H1 (cell line): ENCODE data around the gene AQP2. TPM values are rescaled to one million over a fixed set of nuclear protein-coding genes. Genes with fewer than 3 reads are reported as not detected.

ENCODE experiments used
- CTCF ChIA-PET: fragments of 300-600 bp; sonication (Branson Sonifier 250); formaldehyde crosslinking; loops from one replicate; lab custom pipeline; 2021; ENCODE audit not compliant: partially characterized antibody; lab: Charles Lee
- POLR2A ChIA-PET: fragments of 300-600 bp; sonication (Branson Sonifier 250); formaldehyde crosslinking; loops from one replicate; lab custom pipeline; 2021; ENCODE audit warnings: inconsistent platforms; ENCODE audit not compliant: partially characterized antibody; lab: Charles Lee
- DNase-seq, 2 experiments: peaks; one replicate each; pipeline versions ENCODE4 v3.0.0 to v3.0.0-alpha.2; 2010 to 2022; ENCODE audit warnings: low spot score in 2 of 2, low read depth in 1 of 2, mixed read lengths in 1 of 2
- FAIRE-seq: peaks from 2 replicates; lab custom pipeline; 2011; peaks lifted over from hg19 to GRCh38; lab: Jason Lieb, UNC
- H2AFZ ChIP-seq: 2 replicates; pipeline ENCODE4 v1.8.1; 2012; ENCODE audit warnings: low read length, inconsistent platforms
- H2AK5ac ChIP-seq: 2 replicates; pipeline ENCODE4 v1.6.1; 2013; ENCODE audit warnings: low read depth, low read length
- H2BK120ac ChIP-seq: replicated peaks from 2 replicates; pipeline ENCODE3; 2013; ENCODE audit warnings: low read depth, low read length, inconsistent platforms
- H2BK12ac ChIP-seq: 2 replicates; pipeline ENCODE4 v1.6.1; 2013; ENCODE audit warnings: low read depth, low read length
- H2BK15ac ChIP-seq: 2 replicates; pipeline ENCODE4 v1.6.1; 2013; ENCODE audit warnings: low read length
- H2BK20ac ChIP-seq: 2 replicates; pipeline ENCODE4 v1.6.1; 2013; ENCODE audit warnings: low read length
- H2BK5ac ChIP-seq: 2 replicates; pipeline ENCODE4 v1.6.1; 2013; ENCODE audit warnings: low read depth, low read length
- H3K14ac ChIP-seq: 2 replicates; pipeline ENCODE4 v1.6.1; 2013; ENCODE audit warnings: inconsistent platforms; ENCODE audit not compliant: insufficient read length
- H3K18ac ChIP-seq: 2 replicates; pipeline ENCODE4 v1.6.1; 2013; ENCODE audit warnings: low read length; ENCODE audit errors: extremely low read depth
- H3K23ac ChIP-seq: 2 replicates; pipeline ENCODE4 v1.6.1; 2013; ENCODE audit warnings: inconsistent platforms; ENCODE audit not compliant: insufficient read length
- H3K23me2 ChIP-seq: 2 replicates; pipeline ENCODE4 v1.6.1; 2013; ENCODE audit warnings: low read depth, low read length
- H3K27ac ChIP-seq: 2 replicates; pipeline ENCODE4 v1.6.1; 2011; ENCODE audit warnings: low read depth, low read length, inconsistent platforms
- H3K27me3 ChIP-seq, 4 experiments: replicated peaks in 1 of 4; 1 replicate in 1 of 4; 2 replicates in 3 of 4; pipeline versions ENCODE4 v1.6.1 to v1.8.1; 2011 to 2013; ENCODE audit warnings: low read length in 3 of 4, mild to moderate bottlenecking in 3 of 4, inconsistent platforms in 2 of 4, mixed read lengths in 2 of 4, moderate library complexity in 1 of 4; ENCODE audit not compliant: control insufficient read depth in 3 of 4, insufficient read depth in 3 of 4; ENCODE audit errors: extremely low read depth in 1 of 4
- H3K36me3 ChIP-seq, 4 experiments: 2 replicates each; pipeline versions ENCODE4 v1.6.1 to v1.8.1; 2011 to 2013; ENCODE audit warnings: mild to moderate bottlenecking in 4 of 4, low read length in 3 of 4, moderate library complexity in 2 of 4, control low read depth in 1 of 4, inconsistent platforms in 1 of 4; ENCODE audit not compliant: insufficient read depth in 4 of 4, control insufficient read depth in 2 of 4
- H3K4ac ChIP-seq: replicated peaks from 2 replicates; pipeline ENCODE3; 2013; ENCODE audit warnings: low read length, low read depth, mixed read lengths, inconsistent platforms; ENCODE audit not compliant: insufficient read length
- H3K4me1 ChIP-seq, 4 experiments: replicated peaks in 1 of 4; 1 replicate in 1 of 4; 2 replicates in 3 of 4; pipeline versions ENCODE4 v1.6.1 to v1.8.1; 2011 to 2013; ENCODE audit warnings: low read length in 3 of 4, inconsistent platforms in 2 of 4, mixed read lengths in 1 of 4; ENCODE audit not compliant: insufficient read depth in 4 of 4, control insufficient read depth in 3 of 4
- H3K4me2 ChIP-seq, 2 experiments: 2 replicates each; pipeline versions ENCODE4 v1.6.1 to v1.8.1; 2011 to 2013; ENCODE audit warnings: low read depth in 2 of 2, low read length in 2 of 2, control low read depth in 1 of 2, inconsistent platforms in 1 of 2, mild to moderate bottlenecking in 1 of 2; ENCODE audit not compliant: insufficient read depth in 1 of 2
- H3K4me3 ChIP-seq, 4 experiments: fragments of 200-600, 300-600 bp in 1 of 4; sonication (generic), shearing (Covaris generic), sonication (Bioruptor Twin) in 1 of 4; 2 replicates each; pipeline versions ENCODE4 v1.5.1 to v1.8.1; 2011 to 2016; ENCODE audit warnings: low read length in 4 of 4, low read depth in 3 of 4, control low read depth in 2 of 4, inconsistent platforms in 2 of 4, mild to moderate bottlenecking in 2 of 4, mixed read lengths in 1 of 4, moderate library complexity in 1 of 4; ENCODE audit not compliant: insufficient read depth in 2 of 4; ENCODE audit errors: extremely low read depth in 1 of 4
- H3K56ac ChIP-seq: replicated peaks from 2 replicates; pipeline ENCODE3; 2013; ENCODE audit warnings: low read depth, mild to moderate bottlenecking, mixed read lengths, low read length, inconsistent platforms; ENCODE audit not compliant: insufficient read length
- H3K79me1 ChIP-seq: 2 replicates; pipeline ENCODE4 v1.6.1; 2013; ENCODE audit warnings: low read depth, low read length, control low read depth
- H3K79me2 ChIP-seq, 2 experiments: 2 replicates each; pipeline versions ENCODE4 v1.6.1 to v1.8.1; 2012 to 2013; ENCODE audit warnings: low read length in 2 of 2, mild to moderate bottlenecking in 2 of 2, inconsistent platforms in 1 of 2; ENCODE audit not compliant: insufficient read depth in 2 of 2, control insufficient read depth in 1 of 2
- H3K9ac ChIP-seq, 4 experiments: replicated peaks in 1 of 4; 1 replicate in 1 of 4; 2 replicates in 3 of 4; pipeline versions ENCODE4 v1.6.1 to v1.8.1; 2011 to 2013; ENCODE audit warnings: low read depth in 3 of 4, low read length in 3 of 4, control low read depth in 2 of 4, mild to moderate bottlenecking in 2 of 4, moderate library complexity in 2 of 4, inconsistent platforms in 1 of 4; ENCODE audit errors: extremely low read depth in 1 of 4
- H3K9me3 ChIP-seq, 2 experiments: 2 replicates each; pipeline versions ENCODE4 v1.6.1 to v1.8.1; 2012 to 2013; ENCODE audit warnings: mild to moderate bottlenecking in 2 of 2, moderate library complexity in 2 of 2, control low read depth in 1 of 2, inconsistent platforms in 1 of 2, low read depth in 1 of 2, low read length in 1 of 2, mixed read lengths in 1 of 2; ENCODE audit not compliant: insufficient read depth in 2 of 2
- H4K20me1 ChIP-seq, 2 experiments: replicated peaks in 1 of 2; 2 replicates each; pipeline versions ENCODE3 to v1.8.1; 2011 to 2013; ENCODE audit warnings: inconsistent platforms in 2 of 2, low read length in 2 of 2, mild to moderate bottlenecking in 1 of 2; ENCODE audit not compliant: insufficient read depth in 2 of 2, control insufficient read depth in 1 of 2
- H4K5ac ChIP-seq: 2 replicates; pipeline ENCODE4 v1.6.1; 2013; ENCODE audit warnings: low read length, low read depth, mixed read lengths, inconsistent platforms; ENCODE audit not compliant: insufficient read length
- H4K8ac ChIP-seq: 2 replicates; pipeline ENCODE4 v1.8.0; 2013; ENCODE audit warnings: mild to moderate bottlenecking, moderate library complexity, low read length, inconsistent platforms; ENCODE audit not compliant: insufficient read depth; ENCODE audit errors: extremely low read depth
- H4K91ac ChIP-seq: replicated peaks from 2 replicates; pipeline ENCODE3; 2013; ENCODE audit warnings: low read length, mixed read lengths, inconsistent platforms; ENCODE audit not compliant: insufficient read length
- BACH1 ChIP-seq: IDR thresholded peaks from 2 replicates; pipeline ENCODE4 v1.6.1; 2012; ENCODE audit warnings: low read length, improper control_type of control experiment
- CREB1 ChIP-seq: IDR thresholded peaks from 2 replicates; pipeline ENCODE4 v1.6.1; 2012; ENCODE audit warnings: inconsistent platforms
- GABPA ChIP-seq: IDR thresholded peaks from 2 replicates; pipeline ENCODE4 v1.6.1; 2011; ENCODE audit warnings: mild to moderate bottlenecking, low read length, moderate library complexity, borderline replicate concordance; ENCODE audit not compliant: insufficient read depth
- JUND ChIP-seq: IDR thresholded peaks from 2 replicates; pipeline ENCODE4 v1.6.1; 2011; ENCODE audit warnings: mild to moderate bottlenecking, improper control_type of control experiment, low read length
- KDM4A ChIP-seq: IDR thresholded peaks from one replicate; pipeline ENCODE4 v1.7.1; 2012; ENCODE audit warnings: low read depth, mild to moderate bottlenecking, moderate library complexity, low read length, inconsistent platforms; ENCODE audit not compliant: severe bottlenecking
- MAFK ChIP-seq: IDR thresholded peaks from 2 replicates; pipeline ENCODE4 v1.6.1; 2012; ENCODE audit warnings: low read depth, mild to moderate bottlenecking, improper control_type of control experiment, low read length
- RAD21 ChIP-seq, 2 experiments: IDR thresholded peaks in 1 of 2; conservative IDR thresholded peaks in 1 of 2; 2 replicates each; pipeline ENCODE4 v1.6.1; 2011; ENCODE audit warnings: low read depth in 2 of 2, low read length in 2 of 2, improper control_type of control experiment in 1 of 2, inconsistent platforms in 1 of 2, mild to moderate bottlenecking in 1 of 2, moderate library complexity in 1 of 2
- RNF2 ChIP-seq: fragments of 200-900, 300-1000 bp; sonication (generic); IDR thresholded peaks from 2 replicates; pipeline ENCODE4 v1.7.1; 2016; ENCODE audit warnings: borderline replicate concordance, low read depth, mild to moderate bottlenecking, antibody characterized with exemption, low read length; ENCODE audit not compliant: poor library complexity, severe bottlenecking; ENCODE audit errors: missing control alignments
- SP1 ChIP-seq: IDR thresholded peaks from 2 replicates; pipeline ENCODE4 v1.6.1; 2011; ENCODE audit warnings: low read depth, low read length
- TAF7 ChIP-seq: optimal IDR thresholded peaks from 2 replicates; pipeline ENCODE3; 2011; ENCODE audit warnings: low read depth, mild to moderate bottlenecking, inconsistent platforms, low read length, moderate library complexity, borderline replicate concordance
- TBP ChIP-seq: IDR thresholded peaks from 2 replicates; pipeline ENCODE4 v1.6.1; 2011; ENCODE audit warnings: low read depth, low read length, improper control_type of control experiment
- TCF12 ChIP-seq: IDR thresholded peaks from 2 replicates; pipeline ENCODE4 v1.6.1; 2011; ENCODE audit warnings: low read depth, mild to moderate bottlenecking, low read length
- WGBS, 2 experiments: shearing (Covaris generic) in 1 of 2; methylation state at CpG; one replicate each; pipeline versions ENCODE4 v1.1.6 to v1.1.7; 2013 to 2015; ENCODE audit warnings: low lambda C conversion rate in 2 of 2, mixed read lengths in 2 of 2, inconsistent platforms in 1 of 2, low coverage in 1 of 2, missing lambda C conversion rate in 1 of 2; ENCODE audit not compliant: insufficient replicate concordance in 2 of 2, insufficient coverage in 1 of 2, insufficient read length in 1 of 2; ENCODE audit errors: extremely low coverage in 1 of 2, missing lambda C conversion rate in 1 of 2; 5-methylcytosine and 5-hydroxymethylcytosine counted together
- polyA plus RNA-seq, 7 experiments: library from polyadenylated mRNA; depleted of rRNA in 3 of 7; stranded (reverse) in 5 of 7; unstranded in 2 of 7; fragments of >200 nt in 5 of 7; fragments of 200-250 nt in 2 of 7; gene quantifications; 1 replicate in 5 of 7; 2 replicates in 1 of 7; 4 replicates in 1 of 7; pipeline versions ENCODE4 v1.2.1 to v1.2.3, GENCODE V29; 2011 to 2013; ENCODE audit warnings: missing spikeins in 2 of 7, mixed read lengths in 2 of 7
- total RNA-seq: library from RNA; stranded (reverse); fragmentation: NEBNext Ultra II Directional; extraction: Animal tissue kit (Norgen Biotek cat#: 25700); gene quantifications from 2 replicates; pipeline ENCODE4 v1.2.1, GENCODE V29; 2021

Gene AQP2
- total and polyA plus RNA-seq, 2 of the 8 experiments (the other 6 are each of a cell fraction or from before 2014, with no cell fraction given), result not detected

DNA sequence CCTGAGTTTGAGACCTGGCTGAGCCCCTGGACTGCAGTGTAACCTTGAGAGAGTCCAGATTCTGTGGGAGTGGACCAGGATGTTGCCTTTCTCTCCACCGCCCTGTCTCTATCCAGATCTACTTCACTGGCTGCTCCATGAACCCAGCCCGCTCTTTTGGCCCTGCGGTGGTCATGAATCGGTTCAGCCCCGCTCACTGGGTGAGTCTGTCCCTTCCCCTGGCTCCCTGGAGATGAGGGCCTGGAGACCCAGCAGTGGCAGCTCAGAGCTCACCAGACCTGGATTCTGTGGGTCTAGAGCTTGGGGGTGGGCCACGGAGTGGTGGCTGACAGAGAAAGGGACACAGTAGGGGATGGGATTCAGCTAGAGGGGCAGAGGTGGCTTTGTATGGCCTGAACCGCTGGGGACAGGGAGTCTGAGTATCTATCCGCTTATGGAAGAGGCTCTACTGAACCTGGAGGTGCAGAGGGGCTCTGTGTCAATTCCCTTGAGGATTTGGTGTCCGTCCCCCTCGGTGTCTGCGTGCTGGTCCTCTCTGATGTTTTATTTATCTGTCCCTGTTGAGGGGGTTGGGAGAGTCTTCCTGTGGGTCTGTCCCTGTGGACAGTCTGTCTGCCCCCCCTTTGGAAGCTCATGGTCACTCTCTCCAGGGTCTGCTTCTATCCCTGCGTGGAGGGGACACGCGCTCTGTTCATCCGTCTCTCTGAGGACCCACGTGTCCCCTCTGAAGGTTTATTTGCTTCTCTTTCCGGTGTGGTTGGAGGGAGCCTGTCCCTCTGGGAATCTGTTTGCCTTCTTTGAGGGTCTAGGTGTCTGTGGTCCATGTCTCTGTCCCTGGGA lies 13.7 kb downstream of the AQP2 start:
- Histone ChIP-seq H4K20me1 (no peaks in the 10 kb centered on the region), H3K56ac (no peak overlapping the region), H3K36me3 (no peaks in the 10 kb centered on the region), H2AFZ (no peak overlapping the region), H2BK20ac (no peak overlapping the region), H2BK15ac (no peak overlapping the region), H3K9me3 (no peaks in the 10 kb centered on the region), H4K5ac (no peak overlapping the region), H3K27me3 (peaks cover 12 to 62% (median 41%) of the 10 kb centered on the region in 4 experiments), H3K4me1 (peaks cover 4 to 23% (median 14%) of the 10 kb centered on the region in 4 experiments), H3K79me2 (no peaks in the 10 kb centered on the region), H3K4ac (no peak overlapping the region), H3K27ac (no peak overlapping the region), H3K23me2 (peaks cover 6% of the 10 kb centered on the region; the same call in 1 of the 2 replicates), H2BK120ac (no peak overlapping the region), H3K18ac (no peak overlapping the region), H3K14ac (no peak overlapping the region), H2BK12ac (no peak overlapping the region), H3K79me1 (no peaks in the 10 kb centered on the region), H3K4me2 (no peak overlapping the region), H2AK5ac (no peak overlapping the region; the same call in 1 of the 2 replicates), H3K23ac (no peak overlapping the region), H4K8ac (peak overlapping the region; percentile 9; the same call in 1 of the 2 replicates), H3K4me3 (no peak overlapping the region), H3K9ac (no peak overlapping the region), H2BK5ac (no peak overlapping the region), H4K91ac (no peak overlapping the region)
- DNase-seq (no peak), FAIRE-seq (no peak)
- ChIA-PET POLR2A (interaction anchor here (1.3 kb wide), 1 partner anchor 18 kb away, joined by 3 read pairs; no protein-coding TSS in a partner anchor), CTCF (interaction anchor here (0.8 to 23.0 kb wide), 13 partner anchors 8 to 137 kb away, joined by 3 to 420 read pairs (median 29); partner anchors contain the start of genes AQP2 and ASIC1)
- 84% methylated on average over 17 of the region's 17 CpGs; no CpG with 5 or more reads in 1 of the 2 experiments for WGBS, 2 experiments
- TF ChIP-seq TCF12 (no peak), TAF7 (no peak), MAFK (no peak), SP1 (no peak), BACH1 (no peak), CREB1 (no peak), TBP (no peak), RNF2 (no peak), JUND (no peak), KDM4A (no peak), RAD21 (IDR thresholded peaks at IDR 0.05 in 1 of 2, conservative IDR thresholded peaks at IDR 0.05 in 1 of 2; ENCODE audit: low read depth in 2 of 2, low read length in 2 of 2) (no peak), GABPA (no peak)
